ENCODE measurements around the gene GABRD.

GRCh38 chr1:2049718-2050431, 30.7 kb downstream of the GABRD start, which contains the start of gene PRKCZ:
- peak; percentile 6 for TF ChIP-seq CTCF (conservative IDR thresholded peaks at IDR 0.05)
- no peak for TF ChIP-seq EZH2 (IDR thresholded peaks at IDR 0.05; ENCODE audit: low read depth)

All from PC-9 (cell line).